ENCODE results near the gene TMEM108. TPM values are rescaled to one million over a fixed set of nuclear protein-coding genes. Genes with fewer than 3 reads are reported as not detected.

Gene TMEM108
- total and polyA plus RNA-seq, 2 experiments from 2014 or later, result 7.4 to 15.3 TPM

DNA sequence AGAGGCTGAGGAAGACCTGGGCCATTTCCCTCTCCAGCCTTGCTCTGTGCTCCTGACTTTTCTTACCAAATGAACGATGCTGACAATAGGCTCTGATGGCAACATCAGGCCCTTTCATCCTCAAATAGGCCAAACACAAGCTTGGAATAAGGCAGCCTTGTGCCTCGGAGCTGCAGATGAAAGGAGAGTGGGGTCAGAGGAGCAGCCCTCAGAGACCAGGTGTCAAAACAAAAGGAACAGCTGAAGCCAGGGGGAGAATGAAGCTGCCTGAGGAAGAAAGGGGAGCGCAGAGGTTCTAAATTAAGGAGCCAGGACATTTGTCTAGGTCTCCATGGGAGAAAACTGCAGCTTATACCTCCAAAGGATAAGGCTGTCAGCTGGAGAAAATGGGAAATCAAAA lies 366.7 kb downstream of the TMEM108 start (continued):
- TF ChIP-seq NANOG (IDR thresholded peaks at IDR 0.05; ENCODE audit: borderline replicate concordance), result no peak
- TF ChIP-seq ZNF331 (CRISPR knock-in tag; IDR thresholded peaks at IDR 0.05; ENCODE audit: low read depth), result no peak
- TF ChIP-seq EZH2 (IDR thresholded peaks at IDR 0.05; ENCODE audit: low read depth, unreplicated experiment), result no peak
- no peak for TF ChIP-seq EZH2phosphoT487 (IDR thresholded peaks at IDR 0.05; ENCODE audit: unreplicated experiment)
- no peak for TF ChIP-seq JUNB (IDR thresholded peaks at IDR 0.05; ENCODE audit: unreplicated experiment)

DNA sequence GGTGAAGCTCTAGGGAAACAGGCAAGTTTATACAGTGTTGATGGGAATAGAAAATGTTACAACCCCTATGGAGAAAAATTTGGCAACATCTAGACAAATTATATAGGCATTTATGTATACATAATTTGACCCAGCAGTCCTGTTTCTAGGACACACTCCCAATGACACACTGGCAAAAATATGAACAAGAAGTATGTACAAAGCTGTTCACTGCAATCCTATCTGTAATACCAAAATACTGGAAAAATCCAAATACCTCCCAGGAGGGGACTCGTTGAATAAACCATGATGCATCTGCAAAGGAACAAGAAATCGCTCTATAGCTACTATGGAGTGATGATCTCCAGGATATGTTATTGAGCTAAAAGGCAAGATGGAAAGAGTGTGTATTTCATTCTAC lies 370.2 kb downstream of the TMEM108 start:
- Mint-ChIP-seq H3K27me3 (ENCODE audit: insufficient read depth, low read depth, poor library complexity) (peaks cover 7% of the 10 kb centered on the region), H3K4me3 (no peak overlapping the region), H3K4me1 (peaks cover 11% of the 10 kb centered on the region), H3K9me3 (no peaks in the 10 kb centered on the region), H3K36me3 (ENCODE audit: low read depth) (no peaks in the 10 kb centered on the region), H3K27ac (no peak overlapping the region)
- Histone ChIP-seq H3K4me3 (no peak overlapping the region), H3K27ac (ENCODE audit: low read depth) (no peak overlapping the region), H3K79me2 (replicated peaks; ENCODE audit: insufficient read depth) (no peaks in the 10 kb centered on the region), H4K20me1 (replicated peaks; ENCODE audit: insufficient read depth) (no peaks in the 10 kb centered on the region), H3K9me2 (ENCODE audit: insufficient read depth) (no peaks in the 10 kb centered on the region), H3K36me3 (ENCODE audit: insufficient read depth) (no peaks in the 10 kb centered on the region), H2AFZ (no peak overlapping the region), H3K4me1 (ENCODE audit: insufficient read depth) (no peaks in the 10 kb centered on the region), H3K27me3 (ENCODE audit: insufficient read depth) (no peaks in the 10 kb centered on the region), H3F3A (replicated peaks; ENCODE audit: low read depth) (no peaks in the 10 kb centered on the region), H3K4me2 (no peak overlapping the region)
- ATAC-seq (no peak), DNase-seq (ENCODE audit: low spot score) (no peak)
- TF ChIP-seq STAT1 (IDR thresholded peaks at IDR 0.05; ENCODE audit: unreplicated experiment), result no peak
- TF ChIP-seq ZNF114 (CRISPR knock-in tag; IDR thresholded peaks at IDR 0.05), result no peak
- TF ChIP-seq JUNB (IDR thresholded peaks at IDR 0.05; ENCODE audit: unreplicated experiment), result no peak
- no peak for TF ChIP-seq POLR2AphosphoS5 (IDR thresholded peaks at IDR 0.05; ENCODE audit: low read depth)
- TF ChIP-seq CREB1 (CRISPR knock-in tag; IDR thresholded peaks at IDR 0.05; ENCODE audit: low read depth), result no peak
- no peak for TF ChIP-seq EZH2phosphoT487 (IDR thresholded peaks at IDR 0.05; ENCODE audit: unreplicated experiment)
- TF ChIP-seq, protein P1, sequence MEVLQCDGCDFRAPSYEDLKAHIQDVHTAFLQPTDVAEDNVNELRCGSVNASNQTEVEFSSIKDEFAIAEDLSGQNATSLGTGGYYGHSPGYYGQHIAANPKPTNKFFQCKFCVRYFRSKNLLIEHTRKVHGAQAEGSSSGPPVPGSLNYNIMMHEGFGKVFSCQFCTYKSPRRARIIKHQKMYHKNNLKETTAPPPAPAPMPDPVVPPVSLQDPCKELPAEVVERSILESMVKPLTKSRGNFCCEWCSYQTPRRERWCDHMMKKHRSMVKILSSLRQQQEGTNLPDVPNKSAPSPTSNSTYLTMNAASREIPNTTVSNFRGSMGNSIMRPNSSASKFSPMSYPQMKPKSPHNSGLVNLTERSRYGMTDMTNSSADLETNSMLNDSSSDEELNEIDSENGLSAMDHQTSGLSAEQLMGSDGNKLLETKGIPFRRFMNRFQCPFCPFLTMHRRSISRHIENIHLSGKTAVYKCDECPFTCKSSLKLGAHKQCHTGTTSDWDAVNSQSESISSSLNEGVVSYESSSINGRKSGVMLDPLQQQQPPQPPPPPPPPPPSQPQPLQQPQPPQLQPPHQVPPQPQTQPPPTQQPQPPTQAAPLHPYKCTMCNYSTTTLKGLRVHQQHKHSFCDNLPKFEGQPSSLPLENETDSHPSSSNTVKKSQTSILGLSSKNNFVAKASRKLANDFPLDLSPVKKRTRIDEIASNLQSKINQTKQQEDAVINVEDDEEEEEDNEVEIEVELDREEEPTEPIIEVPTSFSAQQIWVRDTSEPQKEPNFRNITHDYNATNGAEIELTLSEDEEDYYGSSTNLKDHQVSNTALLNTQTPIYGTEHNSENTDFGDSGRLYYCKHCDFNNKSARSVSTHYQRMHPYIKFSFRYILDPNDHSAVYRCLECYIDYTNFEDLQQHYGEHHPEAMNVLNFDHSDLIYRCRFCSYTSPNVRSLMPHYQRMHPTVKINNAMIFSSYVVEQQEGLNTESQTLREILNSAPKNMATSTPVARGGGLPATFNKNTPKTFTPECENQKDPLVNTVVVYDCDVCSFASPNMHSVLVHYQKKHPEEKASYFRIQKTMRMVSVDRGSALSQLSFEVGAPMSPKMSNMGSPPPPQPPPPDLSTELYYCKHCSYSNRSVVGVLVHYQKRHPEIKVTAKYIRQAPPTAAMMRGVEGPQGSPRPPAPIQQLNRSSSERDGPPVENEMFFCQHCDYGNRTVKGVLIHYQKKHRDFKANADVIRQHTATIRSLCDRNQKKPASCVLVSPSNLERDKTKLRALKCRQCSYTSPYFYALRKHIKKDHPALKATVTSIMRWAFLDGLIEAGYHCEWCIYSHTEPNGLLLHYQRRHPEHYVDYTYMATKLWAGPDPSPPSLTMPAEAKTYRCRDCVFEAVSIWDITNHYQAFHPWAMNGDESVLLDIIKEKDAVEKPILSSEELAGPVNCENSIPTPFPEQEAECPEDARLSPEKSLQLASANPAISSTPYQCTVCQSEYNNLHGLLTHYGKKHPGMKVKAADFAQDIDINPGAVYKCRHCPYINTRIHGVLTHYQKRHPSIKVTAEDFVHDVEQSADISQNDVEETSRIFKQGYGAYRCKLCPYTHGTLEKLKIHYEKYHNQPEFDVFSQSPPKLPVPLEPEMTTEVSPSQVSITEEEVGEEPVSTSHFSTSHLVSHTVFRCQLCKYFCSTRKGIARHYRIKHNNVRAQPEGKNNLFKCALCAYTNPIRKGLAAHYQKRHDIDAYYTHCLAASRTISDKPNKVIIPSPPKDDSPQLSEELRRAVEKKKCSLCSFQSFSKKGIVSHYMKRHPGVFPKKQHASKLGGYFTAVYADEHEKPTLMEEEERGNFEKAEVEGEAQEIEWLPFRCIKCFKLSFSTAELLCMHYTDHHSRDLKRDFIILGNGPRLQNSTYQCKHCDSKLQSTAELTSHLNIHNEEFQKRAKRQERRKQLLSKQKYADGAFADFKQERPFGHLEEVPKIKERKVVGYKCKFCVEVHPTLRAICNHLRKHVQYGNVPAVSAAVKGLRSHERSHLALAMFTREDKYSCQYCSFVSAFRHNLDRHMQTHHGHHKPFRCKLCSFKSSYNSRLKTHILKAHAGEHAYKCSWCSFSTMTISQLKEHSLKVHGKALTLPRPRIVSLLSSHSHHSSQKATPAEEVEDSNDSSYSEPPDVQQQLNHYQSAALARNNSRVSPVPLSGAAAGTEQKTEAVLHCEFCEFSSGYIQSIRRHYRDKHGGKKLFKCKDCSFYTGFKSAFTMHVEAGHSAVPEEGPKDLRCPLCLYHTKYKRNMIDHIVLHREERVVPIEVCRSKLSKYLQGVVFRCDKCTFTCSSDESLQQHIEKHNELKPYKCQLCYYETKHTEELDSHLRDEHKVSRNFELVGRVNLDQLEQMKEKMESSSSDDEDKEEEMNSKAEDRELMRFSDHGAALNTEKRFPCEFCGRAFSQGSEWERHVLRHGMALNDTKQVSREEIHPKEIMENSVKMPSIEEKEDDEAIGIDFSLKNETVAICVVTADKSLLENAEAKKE (CRISPR knock-in tag; IDR thresholded peaks at IDR 0.05), result no peak
- no peak for TF ChIP-seq ZNF331 (CRISPR knock-in tag; IDR thresholded peaks at IDR 0.05; ENCODE audit: low read depth)
- TF ChIP-seq, protein P2, sequence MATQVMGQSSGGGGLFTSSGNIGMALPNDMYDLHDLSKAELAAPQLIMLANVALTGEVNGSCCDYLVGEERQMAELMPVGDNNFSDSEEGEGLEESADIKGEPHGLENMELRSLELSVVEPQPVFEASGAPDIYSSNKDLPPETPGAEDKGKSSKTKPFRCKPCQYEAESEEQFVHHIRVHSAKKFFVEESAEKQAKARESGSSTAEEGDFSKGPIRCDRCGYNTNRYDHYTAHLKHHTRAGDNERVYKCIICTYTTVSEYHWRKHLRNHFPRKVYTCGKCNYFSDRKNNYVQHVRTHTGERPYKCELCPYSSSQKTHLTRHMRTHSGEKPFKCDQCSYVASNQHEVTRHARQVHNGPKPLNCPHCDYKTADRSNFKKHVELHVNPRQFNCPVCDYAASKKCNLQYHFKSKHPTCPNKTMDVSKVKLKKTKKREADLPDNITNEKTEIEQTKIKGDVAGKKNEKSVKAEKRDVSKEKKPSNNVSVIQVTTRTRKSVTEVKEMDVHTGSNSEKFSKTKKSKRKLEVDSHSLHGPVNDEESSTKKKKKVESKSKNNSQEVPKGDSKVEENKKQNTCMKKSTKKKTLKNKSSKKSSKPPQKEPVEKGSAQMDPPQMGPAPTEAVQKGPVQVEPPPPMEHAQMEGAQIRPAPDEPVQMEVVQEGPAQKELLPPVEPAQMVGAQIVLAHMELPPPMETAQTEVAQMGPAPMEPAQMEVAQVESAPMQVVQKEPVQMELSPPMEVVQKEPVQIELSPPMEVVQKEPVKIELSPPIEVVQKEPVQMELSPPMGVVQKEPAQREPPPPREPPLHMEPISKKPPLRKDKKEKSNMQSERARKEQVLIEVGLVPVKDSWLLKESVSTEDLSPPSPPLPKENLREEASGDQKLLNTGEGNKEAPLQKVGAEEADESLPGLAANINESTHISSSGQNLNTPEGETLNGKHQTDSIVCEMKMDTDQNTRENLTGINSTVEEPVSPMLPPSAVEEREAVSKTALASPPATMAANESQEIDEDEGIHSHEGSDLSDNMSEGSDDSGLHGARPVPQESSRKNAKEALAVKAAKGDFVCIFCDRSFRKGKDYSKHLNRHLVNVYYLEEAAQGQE (IDR thresholded peaks at IDR 0.05; ENCODE audit: unreplicated experiment), result no peak
- no peak for TF ChIP-seq NANOG (IDR thresholded peaks at IDR 0.05; ENCODE audit: borderline replicate concordance)
- TF ChIP-seq EZH2 (IDR thresholded peaks at IDR 0.05; ENCODE audit: low read depth, unreplicated experiment), result no peak
- TF ChIP-seq, protein P3, sequence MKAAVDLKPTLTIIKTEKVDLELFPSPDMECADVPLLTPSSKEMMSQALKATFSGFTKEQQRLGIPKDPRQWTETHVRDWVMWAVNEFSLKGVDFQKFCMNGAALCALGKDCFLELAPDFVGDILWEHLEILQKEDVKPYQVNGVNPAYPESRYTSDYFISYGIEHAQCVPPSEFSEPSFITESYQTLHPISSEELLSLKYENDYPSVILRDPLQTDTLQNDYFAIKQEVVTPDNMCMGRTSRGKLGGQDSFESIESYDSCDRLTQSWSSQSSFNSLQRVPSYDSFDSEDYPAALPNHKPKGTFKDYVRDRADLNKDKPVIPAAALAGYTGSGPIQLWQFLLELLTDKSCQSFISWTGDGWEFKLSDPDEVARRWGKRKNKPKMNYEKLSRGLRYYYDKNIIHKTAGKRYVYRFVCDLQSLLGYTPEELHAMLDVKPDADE (IDR thresholded peaks at IDR 0.05), result no peak
- TF ChIP-seq, protein P4, sequence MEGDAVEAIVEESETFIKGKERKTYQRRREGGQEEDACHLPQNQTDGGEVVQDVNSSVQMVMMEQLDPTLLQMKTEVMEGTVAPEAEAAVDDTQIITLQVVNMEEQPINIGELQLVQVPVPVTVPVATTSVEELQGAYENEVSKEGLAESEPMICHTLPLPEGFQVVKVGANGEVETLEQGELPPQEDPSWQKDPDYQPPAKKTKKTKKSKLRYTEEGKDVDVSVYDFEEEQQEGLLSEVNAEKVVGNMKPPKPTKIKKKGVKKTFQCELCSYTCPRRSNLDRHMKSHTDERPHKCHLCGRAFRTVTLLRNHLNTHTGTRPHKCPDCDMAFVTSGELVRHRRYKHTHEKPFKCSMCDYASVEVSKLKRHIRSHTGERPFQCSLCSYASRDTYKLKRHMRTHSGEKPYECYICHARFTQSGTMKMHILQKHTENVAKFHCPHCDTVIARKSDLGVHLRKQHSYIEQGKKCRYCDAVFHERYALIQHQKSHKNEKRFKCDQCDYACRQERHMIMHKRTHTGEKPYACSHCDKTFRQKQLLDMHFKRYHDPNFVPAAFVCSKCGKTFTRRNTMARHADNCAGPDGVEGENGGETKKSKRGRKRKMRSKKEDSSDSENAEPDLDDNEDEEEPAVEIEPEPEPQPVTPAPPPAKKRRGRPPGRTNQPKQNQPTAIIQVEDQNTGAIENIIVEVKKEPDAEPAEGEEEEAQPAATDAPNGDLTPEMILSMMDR (conservative IDR thresholded peaks at IDR 0.05; ENCODE audit: low read depth in 2 of 2), result no peak
